ENCODE data around the gene SYNE2.
"Not testable (repeated sequence)": the region's sequence is repeated elsewhere in the genome, so short reads cannot be mapped to it uniquely, and the experiment has no call there.

The SYNE2 gene

DNA sequence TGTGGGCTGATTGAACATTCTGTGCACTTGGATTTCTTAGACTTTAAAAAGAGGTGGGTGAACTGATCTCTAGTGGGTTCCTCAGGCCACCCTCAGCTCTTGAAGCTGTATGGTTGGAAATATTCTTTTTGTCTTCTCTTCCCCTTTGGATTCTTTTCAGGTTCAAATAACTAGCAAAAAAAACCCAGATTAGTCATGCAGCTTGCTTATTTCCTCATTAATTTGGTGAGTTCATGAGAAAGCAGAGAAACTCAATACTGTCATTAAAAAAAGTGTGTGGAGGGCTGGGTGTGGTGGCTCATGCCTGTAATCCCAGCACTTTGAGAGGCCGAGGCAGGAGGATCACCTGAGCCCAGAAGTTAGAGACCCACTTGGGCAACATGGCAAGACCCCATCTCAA lies 258.0 kb downstream of the SYNE2 start:
- peak; percentile 66 for DNase-seq (ENCODE audit: low read depth)
- no peak overlapping the region for H3K4me3 ChIP-seq (ENCODE audit: low read length)
- TF ChIP-seq, protein P1, sequence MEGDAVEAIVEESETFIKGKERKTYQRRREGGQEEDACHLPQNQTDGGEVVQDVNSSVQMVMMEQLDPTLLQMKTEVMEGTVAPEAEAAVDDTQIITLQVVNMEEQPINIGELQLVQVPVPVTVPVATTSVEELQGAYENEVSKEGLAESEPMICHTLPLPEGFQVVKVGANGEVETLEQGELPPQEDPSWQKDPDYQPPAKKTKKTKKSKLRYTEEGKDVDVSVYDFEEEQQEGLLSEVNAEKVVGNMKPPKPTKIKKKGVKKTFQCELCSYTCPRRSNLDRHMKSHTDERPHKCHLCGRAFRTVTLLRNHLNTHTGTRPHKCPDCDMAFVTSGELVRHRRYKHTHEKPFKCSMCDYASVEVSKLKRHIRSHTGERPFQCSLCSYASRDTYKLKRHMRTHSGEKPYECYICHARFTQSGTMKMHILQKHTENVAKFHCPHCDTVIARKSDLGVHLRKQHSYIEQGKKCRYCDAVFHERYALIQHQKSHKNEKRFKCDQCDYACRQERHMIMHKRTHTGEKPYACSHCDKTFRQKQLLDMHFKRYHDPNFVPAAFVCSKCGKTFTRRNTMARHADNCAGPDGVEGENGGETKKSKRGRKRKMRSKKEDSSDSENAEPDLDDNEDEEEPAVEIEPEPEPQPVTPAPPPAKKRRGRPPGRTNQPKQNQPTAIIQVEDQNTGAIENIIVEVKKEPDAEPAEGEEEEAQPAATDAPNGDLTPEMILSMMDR (IDR thresholded peaks at IDR 0.05; ENCODE audit: insufficient read depth, low read depth, low read length, missing control alignments) = no peak

DNA sequence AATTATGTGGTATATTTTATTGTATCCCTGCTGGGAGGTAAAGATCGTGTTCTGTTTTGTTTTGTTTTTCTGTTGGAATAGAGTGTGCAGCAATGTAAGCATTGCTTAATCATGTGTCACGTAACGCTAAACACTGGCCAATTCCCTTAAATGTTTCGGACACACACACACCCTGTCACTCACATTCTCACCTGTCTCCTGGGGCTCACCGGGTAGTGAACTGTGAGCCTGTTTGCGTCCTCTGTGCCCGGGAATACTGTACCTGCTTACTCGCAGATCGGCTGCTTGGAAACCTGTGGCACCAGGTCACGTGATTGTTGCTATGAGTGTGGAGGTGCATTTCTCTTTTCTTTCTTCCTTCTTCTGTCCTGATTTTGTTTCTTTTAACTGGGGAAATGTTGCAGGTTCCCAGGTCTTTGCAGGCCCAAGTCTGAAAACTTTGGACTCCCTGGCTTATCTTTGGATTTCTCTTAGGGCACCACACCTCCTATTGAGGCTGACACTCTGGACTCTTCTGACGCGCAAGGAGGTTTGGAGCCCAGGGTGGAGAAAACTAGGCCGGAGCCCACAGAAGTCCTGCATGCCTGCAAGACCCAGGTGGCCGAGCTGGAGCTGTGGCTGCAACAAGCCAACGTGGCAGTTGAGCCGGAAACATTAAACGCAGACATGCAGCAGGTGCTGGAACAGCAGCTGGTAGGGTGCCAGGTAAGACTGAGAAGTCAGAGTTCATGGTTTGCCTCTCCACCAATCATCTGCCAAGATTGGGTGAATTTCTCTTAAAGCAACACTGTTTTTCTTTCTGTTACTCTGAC lies 260.3 kb downstream of the SYNE2 start:
- peak overlapping the region; percentile 17 for H3K4me3 ChIP-seq (ENCODE audit: low read length)
- peak; percentile 69 for DNase-seq (ENCODE audit: low read depth)
- TF ChIP-seq, protein P1 (IDR thresholded peaks at IDR 0.05; ENCODE audit: insufficient read depth, low read depth, low read length, missing control alignments) = no peak

DNA sequence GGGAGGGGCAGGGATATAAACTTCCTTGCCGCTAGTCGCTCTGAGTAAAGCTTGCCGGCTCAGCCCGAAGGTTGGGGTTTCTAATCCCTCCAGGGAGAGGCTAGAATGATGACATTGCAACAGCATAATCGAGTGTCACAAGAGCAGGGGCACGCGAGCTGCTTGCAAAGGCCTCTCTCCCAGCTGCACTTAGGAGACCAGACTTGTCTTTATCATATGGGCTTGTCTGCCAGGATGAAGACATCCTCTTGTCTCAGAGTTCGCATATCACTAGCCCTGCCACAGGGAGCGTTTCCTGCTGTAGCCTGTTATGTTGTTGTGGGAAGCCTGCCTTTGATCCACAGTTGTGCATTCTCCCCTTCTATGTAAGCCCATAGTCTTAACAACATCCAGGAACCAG lies 261.4 kb downstream of the SYNE2 start:
- TF ChIP-seq, protein P1 (IDR thresholded peaks at IDR 0.05; ENCODE audit: insufficient read depth, low read depth, low read length, missing control alignments) = no peak
- H3K4me3 ChIP-seq (ENCODE audit: low read length) = no peak overlapping the region
- peak; percentile 71 for DNase-seq (ENCODE audit: low read depth)

DNA sequence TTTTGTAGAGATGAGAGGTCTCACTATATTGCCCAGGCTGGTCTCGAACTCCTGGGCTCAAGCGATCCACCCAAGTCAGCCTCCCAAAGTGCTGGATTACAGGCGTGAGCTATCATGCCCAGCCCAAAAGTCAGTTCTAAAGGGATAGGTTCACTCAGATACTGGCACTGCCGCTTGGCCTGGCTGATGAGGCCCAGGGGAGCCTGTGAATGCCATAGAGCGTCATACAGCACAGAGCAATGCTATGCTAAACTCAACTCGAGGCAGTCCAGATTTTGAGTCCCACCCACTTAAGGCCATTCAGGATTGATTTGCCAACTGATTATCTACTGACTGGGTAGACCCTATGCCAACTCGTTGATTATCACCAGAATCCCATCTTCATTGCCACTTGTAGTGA lies 262.0 kb downstream of the SYNE2 start:
- no peak overlapping the region for H3K4me3 ChIP-seq (ENCODE audit: low read length)
- TF ChIP-seq, protein P1 (IDR thresholded peaks at IDR 0.05; ENCODE audit: insufficient read depth, low read depth, low read length, missing control alignments) = no peak
- DNase-seq (ENCODE audit: low read depth) = no peak

DNA sequence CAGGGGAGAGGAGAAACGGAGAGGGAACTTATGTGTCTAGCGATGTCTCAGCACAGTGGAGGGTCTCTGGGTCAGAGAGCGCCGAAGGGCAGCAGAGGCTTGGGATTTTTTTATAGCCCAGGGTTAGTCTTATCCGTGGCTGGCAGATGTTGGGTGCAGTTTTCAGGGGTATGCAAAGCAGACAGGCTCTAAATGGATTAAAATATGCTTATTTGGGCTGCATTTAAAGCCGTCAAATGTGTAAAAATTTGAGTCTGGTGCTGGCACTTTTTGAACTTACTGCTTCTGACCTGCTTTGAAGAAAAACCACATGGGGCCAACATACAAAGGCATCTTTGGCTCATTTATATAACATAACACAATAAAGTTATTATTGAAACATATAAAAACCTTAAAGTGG lies 262.6 kb downstream of the SYNE2 start:
- DNase-seq (ENCODE audit: low read depth) = no peak
- TF ChIP-seq, protein P1 (IDR thresholded peaks at IDR 0.05; ENCODE audit: insufficient read depth, low read depth, low read length, missing control alignments) = no peak
- no peak overlapping the region for H3K4me3 ChIP-seq (ENCODE audit: low read length)

DNA sequence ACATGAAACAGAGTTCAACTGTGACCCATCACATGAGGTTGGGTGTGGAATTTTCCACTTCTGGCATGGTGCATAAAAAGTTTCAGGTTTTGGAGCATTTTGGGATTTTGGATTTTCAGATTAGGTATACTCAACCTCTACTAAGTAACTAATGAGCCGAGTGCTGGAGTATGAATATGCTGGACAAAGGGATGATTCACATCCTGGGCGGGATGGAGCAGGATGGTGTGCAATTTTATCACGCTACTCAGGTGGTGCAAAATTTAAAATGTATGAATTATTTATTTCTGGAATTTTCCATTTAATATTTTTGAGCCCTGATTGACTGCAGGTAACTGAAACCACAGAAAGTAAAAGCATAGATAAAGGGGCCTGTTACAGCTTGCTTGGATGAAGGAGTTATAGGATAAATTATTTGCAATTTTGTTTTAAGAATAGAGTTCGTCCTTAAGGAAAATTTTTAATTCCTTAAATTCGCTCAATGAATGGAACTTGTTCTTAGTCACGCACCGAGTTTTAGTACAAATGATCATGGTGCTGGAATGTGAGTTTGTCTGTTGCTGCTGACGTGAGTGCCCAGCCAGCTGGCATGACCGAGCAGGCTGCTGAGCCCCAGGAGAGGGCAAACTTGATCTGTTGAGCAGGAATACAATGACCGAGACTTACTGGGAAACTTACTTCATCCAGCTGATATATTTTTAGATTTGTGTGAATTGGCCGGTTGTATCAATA lies 265.0 kb downstream of the SYNE2 start:
- TF ChIP-seq, protein P1 (IDR thresholded peaks at IDR 0.05; ENCODE audit: insufficient read depth, low read depth, low read length, missing control alignments) = peak; percentile 17
- DNase-seq (ENCODE audit: low read depth) = peak; percentile 98
- no peak overlapping the region for H3K4me3 ChIP-seq (ENCODE audit: low read length)

DNA sequence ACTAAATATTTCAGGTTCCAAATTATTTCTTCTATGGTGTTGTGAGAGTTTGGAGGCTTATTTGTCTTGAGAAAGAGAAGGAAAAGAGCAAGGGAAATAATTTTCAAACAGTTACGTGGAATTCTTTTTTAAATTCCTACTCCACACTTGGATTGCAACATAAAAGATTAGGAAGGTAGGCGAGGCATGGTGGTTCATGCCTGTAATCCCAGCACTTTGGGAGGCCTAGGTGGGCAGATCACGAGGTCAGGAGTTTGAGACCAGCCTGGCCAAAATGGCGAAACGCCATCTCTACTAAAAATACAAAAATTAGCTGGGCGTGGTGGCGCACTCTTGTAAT lies 265.6 kb downstream of the SYNE2 start:
- not testable (repeated sequence) for DNase-seq (ENCODE audit: low read depth); H3K4me3 ChIP-seq (ENCODE audit: low read length)

Data from epithelial cell of esophagus (primary cell).